ENCODE data around the gene FNTB.

The FNTB gene

DNA sequence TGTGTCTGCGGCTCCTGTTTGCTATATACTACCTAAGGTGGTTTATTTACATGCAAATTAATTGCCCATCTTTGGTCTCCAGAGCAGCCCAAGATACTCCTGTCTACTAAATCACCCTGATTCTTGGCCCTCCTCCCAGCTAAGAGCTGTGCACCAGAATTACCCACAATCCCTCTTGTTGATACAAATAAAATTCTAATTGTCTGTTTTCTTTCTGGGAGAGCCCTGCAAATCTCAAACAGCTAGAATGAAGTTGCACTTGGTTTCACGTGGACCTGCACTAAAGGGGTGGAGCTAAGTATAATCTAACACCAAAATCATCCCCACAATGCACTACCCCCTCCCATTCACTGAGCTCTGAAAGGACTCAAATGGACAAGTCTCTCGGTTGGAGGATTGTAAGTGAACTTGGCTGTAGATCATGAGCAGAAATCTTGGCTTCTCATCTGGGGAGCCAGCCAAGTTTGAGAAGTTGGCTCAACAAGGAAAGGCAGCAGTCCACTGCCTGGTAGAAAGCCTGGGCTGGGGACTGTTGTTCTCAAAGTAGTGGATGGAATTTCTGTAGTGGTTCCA lies 109.0 kb downstream of the FNTB start:
- DNase-seq = no peak

DNA sequence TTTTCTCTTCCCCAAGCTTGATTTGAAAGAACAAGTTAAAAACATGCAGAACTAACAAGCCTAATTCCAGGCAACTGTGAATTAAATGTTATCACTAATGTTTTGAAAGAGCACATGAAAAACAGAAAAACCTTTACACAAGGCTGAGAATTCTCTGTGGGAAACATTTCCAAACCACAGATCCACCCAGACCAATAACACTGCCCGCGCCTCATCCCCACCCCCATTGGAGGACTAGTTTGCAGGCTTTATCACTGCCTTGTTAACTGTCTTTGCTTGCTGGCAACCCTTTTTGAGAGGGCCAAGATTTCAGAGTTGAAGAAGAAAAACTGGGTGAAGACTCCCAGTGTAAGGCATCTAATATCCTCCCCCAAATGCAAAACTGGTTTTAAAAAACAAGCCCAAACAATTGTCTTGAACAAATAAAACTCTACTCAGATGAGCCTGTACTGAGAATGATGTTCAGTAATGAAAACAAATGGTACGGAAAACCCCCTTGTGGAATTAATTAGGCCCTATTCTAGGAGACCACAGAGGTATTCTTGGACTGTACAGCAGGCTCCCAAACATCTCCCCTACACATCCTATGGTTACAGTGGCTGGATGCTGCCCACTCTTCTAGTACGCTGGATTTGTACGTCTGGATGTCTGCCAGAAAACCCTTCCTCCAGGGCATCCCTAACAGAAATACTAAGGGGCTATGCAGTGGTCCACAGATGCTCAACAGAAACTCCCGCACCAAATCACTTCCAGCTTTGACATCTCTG lies 109.8 kb downstream of the FNTB start:
- no peak for DNase-seq

DNA sequence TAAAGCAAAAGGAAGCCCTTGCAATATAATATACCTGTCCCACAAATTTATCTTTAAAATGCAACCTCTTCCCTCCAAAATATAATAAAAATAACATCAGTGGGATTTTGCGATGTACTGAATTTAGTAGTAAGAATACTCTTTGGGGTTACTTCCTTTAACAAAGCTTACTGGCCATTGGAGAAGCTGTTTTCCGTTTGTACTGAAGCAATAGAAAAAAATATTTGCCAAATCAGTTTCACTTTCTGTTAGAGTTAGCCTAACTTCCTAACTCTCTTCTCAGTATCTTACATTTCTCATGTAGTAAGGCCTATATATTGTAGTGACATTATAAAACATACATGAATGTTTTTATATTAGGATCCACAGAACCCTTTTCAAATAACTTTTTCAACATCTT lies 111.9 kb downstream of the FNTB start:
- DNase-seq = no peak

DNA sequence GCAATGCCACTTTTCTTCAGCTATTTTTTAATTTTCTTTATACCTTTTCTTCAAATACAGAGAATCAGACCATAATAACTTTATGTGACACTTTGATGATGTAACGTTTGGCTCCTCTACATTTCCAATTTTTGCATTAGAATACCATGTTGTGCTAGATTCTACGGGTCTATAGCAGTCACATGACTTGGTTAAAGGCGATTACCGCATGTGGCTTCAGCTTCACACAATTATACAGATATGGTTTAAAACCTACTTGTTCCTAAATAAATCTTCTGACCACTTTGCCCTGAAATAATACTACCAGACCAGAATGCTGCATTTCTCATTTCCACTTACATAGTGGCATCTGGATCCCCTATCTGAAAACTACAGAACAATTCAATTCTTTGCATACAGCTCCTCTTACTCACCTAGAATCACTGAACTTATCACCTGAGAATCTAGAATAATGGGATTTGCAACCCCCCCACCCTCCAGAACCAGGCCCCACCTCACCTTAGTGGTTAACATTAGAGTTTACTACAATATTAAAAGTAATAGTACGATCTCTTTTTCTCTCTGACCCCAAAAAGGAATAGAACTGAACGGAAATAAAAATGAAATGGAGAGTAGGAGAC lies 114.3 kb downstream of the FNTB start:
- DNase-seq = no peak

DNA sequence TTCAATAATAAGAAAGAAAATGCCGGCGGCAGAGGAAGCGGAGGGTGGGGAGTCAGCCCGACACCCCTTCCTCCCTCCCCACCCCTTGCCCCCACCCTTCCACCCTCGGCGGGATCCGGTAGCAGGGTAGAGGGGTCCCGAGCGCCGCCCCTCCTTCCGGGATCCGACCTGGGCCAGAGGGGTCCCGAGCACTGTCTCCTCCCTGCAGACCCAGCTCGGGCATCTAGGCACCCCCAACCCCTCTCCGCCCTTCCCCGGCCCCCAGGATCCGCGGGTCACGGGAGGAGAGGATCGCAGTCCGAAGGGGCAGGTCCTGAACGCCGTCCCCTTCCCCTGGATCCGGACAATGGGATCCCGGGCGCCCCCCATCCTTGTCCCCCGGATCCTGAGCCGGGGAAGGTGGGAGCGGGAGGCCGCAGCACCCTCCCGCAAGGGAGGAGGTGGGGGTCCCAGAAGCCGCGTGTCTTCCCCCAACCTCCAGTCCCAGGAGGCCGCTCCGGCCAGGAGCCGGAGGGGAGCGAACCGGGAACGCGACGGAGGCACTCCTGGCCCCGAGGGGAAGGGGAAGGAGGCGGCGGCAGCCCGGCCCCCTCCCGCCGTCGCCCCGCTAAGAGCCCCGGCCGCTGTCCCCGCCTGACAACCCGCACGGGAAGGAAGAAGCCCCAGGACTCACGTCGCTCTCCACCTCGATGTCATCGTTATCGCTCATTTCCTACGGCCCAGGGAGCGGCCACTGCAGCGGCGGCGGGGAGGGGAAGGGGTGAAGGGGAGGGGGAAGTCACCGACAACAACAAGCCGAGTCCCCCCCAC lies 115.1 kb downstream of the FNTB start:
- no peak for DNase-seq

DNA sequence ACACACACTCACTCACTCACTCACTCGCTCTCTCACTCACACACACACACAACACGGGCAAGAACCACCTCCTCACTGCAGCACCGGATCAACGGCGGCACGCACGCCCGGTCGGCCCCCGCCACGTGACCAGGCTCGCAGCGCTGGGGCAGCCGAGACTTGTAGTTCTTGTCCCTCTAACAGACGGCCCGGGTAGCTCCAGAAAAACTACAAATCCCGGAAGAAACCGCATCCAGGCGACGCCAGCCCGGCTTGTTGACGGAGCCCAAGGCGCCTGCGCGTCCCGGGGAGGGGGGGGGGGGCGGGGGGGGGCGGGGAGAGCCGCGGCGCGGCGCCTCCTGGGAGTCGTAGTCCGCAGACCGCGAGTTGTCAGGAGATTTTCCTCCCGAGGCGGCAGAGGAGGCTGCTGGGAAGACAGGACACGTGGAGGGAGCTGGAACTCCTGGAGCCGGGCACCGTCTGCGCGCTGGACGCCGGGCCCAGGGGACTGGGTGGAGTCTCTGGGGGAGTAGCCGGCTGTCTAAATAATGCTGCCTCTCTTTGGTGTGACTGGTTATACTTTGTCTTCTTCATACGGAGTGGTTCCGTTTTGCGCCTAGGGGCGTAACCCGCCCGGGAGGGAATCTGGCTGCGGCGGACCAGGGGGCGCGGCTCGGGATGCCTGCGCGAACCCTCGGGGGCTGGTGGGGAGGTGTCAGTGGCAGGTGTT lies 115.9 kb downstream of the FNTB start, which contains the start of gene MAX:
MAX (minus strand) TSS at position 77 of the 709 bp plus-strand sequence. CDS start 178 bp downstream, outside the sequence.
- peak; percentile 75 for DNase-seq

DNA sequence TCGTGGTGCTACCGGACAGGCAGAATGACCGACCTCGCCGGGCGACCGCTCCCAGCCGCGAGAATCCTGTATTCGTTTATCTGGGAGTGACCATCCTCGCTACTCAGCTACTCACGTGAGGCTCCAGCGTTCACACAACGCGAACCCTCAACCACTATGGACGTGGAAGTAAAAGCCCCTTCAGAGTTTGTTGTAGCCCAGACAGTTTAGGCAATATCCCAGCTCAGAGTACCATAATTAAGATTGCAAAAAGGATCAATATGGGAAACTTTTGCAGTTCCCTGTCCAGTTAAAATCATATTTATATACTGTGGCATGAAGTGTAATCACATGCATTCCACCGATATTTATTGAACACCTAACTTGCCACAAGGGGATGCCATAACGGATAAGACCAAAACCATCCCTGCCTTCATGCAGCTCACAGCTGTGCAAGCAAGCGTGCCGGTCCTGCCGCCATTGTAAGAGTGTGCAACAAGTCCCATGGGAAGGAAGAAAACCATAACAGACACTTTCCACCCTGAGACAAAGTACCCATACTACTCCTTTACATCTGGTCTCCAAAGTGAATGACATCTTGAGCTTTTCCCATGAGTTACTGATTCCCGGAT lies 116.6 kb downstream of the FNTB start:
- DNase-seq = no peak

DNA sequence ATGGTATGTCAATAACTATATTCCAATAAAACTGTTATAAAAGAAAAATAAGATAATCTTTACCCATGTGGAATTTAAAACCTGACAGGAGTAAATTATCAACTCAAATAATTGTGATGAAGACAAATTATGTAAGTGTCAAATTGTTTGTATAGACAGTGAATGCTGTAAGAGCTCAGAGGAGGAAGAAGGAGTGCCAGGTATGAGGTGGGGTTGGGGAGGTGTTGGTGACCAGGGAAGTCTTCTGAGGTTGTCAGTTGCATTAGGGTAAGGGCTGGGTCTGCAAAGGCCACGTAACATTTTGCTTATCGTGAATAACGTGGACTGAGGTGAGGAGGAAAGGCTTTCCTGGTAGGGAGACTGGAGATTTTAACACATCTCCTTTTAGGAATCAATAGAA lies 118.1 kb downstream of the FNTB start:
- DNase-seq = no peak

DNA sequence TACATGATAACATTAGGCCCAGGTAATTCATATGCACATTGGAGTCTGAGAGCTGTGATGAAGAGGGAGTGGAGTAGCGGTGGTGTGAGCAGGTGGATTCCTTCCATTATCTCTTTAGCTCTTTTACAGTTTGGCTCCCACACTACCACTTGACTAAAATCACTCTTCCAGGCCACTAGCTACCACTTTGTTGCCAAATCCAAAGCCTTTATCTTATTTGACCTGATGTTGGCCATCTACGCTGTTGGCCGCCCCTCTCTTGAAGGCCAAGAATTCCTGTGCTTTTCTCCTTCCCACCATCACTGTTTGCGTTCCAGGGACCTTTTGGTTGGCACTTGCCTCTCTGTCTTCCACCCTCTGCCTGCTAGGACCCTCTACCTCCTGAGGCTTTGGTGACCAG lies 119.6 kb downstream of the FNTB start:
- DNase-seq = no peak

DNA sequence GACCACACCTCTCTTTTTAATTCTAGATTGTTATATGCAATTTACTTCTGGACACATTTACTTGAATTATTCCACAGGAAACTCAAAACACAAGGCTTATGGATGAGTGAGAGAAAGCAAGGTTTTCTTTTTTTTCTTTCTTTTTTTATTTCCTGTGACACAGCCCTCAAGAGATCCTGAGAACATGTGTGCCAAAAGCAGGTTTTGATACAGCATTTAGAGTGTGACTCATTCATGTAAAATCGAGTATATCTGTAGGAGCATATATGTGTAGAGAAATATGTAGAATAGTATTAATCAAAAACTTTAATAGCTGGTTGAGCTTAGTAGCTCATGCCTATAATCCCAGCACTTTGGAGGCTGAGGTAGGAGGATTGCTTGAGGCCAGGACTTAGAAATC lies 120.0 kb downstream of the FNTB start:
- no peak for DNase-seq

DNA sequence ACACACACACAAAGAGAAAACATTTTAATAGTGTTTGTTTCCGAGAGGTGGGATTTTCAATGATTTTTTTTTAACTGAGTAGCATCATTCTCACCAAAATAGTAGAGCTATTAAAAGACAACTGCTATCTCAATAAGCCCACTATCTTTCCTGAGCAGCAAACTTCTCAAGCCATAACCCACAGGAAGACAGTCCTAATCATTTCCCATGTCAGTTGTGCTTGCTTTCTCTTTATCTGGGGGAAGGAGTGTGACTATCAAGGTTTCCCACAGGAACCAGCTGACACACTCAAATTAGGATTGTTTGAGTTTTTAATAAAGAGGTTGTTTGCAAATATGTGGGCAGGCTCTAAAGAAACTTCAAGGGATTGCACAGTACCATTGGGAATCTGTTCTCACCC lies 120.5 kb downstream of the FNTB start:
- DNase-seq = no peak

DNA sequence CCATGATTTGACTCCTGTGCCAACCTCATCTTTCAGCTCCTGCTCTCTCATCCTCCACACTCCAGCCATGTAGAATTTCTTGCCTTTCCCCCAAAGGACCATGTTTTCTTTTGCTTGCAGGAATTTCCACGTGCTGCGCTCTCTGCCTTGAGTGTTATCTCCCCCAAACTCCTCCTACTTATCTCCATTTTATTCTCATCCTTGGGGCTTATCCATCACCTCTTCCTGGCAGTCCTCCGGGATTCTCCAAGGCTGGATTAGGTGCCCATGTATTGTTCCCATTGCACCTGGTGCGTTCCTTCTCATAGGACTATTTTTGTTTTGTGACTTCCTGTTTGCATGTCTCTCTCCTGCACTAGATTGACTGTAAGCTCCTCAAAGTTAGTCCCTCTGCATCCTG lies 122.7 kb downstream of the FNTB start:
- no peak for DNase-seq

DNA sequence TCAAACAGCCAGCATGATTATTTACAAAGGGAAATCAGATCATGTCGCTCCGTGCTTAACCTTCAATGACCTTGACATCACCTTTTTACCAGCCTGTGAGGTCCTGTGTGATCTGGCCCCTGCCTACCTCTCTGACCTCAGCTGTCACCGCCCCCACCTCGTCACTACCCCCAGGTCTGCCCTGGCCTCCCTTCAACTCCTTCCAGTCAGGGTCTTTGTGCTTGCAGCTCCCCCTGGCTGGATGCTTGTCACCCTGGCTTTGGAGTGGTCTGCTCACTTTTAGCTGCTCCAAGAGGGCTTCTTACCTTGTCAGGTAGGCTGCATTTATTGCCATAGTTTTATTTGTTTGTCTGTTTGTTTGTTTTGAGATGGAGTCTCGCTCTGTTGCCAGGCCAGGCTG lies 123.8 kb downstream of the FNTB start:
- DNase-seq = no peak

Measured in GOT3 (cell line).